Measurements from ENCODE around the gene DCPS. TPM values are rescaled to one million over a fixed set of nuclear protein-coding genes. Genes with fewer than 3 reads are reported as not detected.

The DCPS gene
- total RNA-seq, 1 donor from 2014 or later: 7.2 TPM

- no peak for DNase-seq
- Mint-ChIP-seq H3K27me3 (ENCODE audit: unreplicated experiment) (peaks cover 10% of the 10 kb centered on the region), H3K4me3 (ENCODE audit: unreplicated experiment) (no peak overlapping the region), H3K4me1 (ENCODE audit: low read depth, unreplicated experiment) (peaks cover 11% of the 10 kb centered on the region), H3K27ac (ENCODE audit: unreplicated experiment) (no peak overlapping the region), H3K9me3 (ENCODE audit: unreplicated experiment) (peaks cover 17% of the 10 kb centered on the region), H3K36me3 (ENCODE audit: unreplicated experiment) (no peaks in the 10 kb centered on the region)
- TF ChIP-seq, protein P1, sequence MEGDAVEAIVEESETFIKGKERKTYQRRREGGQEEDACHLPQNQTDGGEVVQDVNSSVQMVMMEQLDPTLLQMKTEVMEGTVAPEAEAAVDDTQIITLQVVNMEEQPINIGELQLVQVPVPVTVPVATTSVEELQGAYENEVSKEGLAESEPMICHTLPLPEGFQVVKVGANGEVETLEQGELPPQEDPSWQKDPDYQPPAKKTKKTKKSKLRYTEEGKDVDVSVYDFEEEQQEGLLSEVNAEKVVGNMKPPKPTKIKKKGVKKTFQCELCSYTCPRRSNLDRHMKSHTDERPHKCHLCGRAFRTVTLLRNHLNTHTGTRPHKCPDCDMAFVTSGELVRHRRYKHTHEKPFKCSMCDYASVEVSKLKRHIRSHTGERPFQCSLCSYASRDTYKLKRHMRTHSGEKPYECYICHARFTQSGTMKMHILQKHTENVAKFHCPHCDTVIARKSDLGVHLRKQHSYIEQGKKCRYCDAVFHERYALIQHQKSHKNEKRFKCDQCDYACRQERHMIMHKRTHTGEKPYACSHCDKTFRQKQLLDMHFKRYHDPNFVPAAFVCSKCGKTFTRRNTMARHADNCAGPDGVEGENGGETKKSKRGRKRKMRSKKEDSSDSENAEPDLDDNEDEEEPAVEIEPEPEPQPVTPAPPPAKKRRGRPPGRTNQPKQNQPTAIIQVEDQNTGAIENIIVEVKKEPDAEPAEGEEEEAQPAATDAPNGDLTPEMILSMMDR (IDR thresholded peaks at IDR 0.05; ENCODE audit: partially characterized antibody, unreplicated experiment): no peak
These were observed 19.0 kb upstream of the DCPS start for GRCh38 chr11:126284829-126285228.

GRCh38 chr11:126288237-126288636, 15.6 kb upstream of the DCPS start:
- Mint-ChIP-seq H3K27ac (ENCODE audit: unreplicated experiment) (no peak overlapping the region), H3K36me3 (ENCODE audit: unreplicated experiment) (no peaks in the 10 kb centered on the region), H3K9me3 (ENCODE audit: unreplicated experiment) (peaks cover 3% of the 10 kb centered on the region), H3K4me1 (ENCODE audit: low read depth, unreplicated experiment) (peaks cover 3% of the 10 kb centered on the region), H3K4me3 (ENCODE audit: unreplicated experiment) (no peak overlapping the region), H3K27me3 (ENCODE audit: unreplicated experiment) (peaks cover 4% of the 10 kb centered on the region)
- TF ChIP-seq, protein P1 (IDR thresholded peaks at IDR 0.05; ENCODE audit: partially characterized antibody, unreplicated experiment): no peak
- no peak for DNase-seq

DNA sequence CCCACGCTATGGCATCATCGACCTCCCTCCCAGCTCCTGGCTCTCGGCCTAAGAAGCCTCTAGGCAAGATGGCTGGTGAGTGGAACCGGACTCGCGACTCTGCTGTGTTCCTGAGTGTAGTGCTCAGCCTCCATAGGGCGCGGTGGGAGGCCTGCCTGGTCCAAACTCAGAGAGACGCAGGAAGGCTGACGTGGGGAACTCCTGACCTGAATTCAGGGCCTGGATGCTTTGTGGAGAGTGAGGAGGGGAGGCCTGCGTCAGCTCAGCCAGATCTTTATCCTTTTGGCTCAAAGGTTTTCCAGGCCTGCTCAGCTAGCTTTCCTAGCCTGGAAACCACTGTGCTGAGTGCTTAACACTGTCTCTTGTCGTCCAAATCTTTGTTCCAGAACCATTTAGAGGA, 13.0 kb upstream of the DCPS start:
- Mint-ChIP-seq H3K36me3 (ENCODE audit: unreplicated experiment) (no peaks in the 10 kb centered on the region), H3K27ac (ENCODE audit: unreplicated experiment) (no peak overlapping the region), H3K9me3 (ENCODE audit: unreplicated experiment) (peaks cover 3% of the 10 kb centered on the region), H3K4me1 (ENCODE audit: low read depth, unreplicated experiment) (no peaks in the 10 kb centered on the region), H3K4me3 (ENCODE audit: unreplicated experiment) (no peak overlapping the region), H3K27me3 (ENCODE audit: unreplicated experiment) (peaks cover 2% of the 10 kb centered on the region)
- no peak for DNase-seq
- TF ChIP-seq, protein P1 (IDR thresholded peaks at IDR 0.05; ENCODE audit: partially characterized antibody, unreplicated experiment): no peak

DNA sequence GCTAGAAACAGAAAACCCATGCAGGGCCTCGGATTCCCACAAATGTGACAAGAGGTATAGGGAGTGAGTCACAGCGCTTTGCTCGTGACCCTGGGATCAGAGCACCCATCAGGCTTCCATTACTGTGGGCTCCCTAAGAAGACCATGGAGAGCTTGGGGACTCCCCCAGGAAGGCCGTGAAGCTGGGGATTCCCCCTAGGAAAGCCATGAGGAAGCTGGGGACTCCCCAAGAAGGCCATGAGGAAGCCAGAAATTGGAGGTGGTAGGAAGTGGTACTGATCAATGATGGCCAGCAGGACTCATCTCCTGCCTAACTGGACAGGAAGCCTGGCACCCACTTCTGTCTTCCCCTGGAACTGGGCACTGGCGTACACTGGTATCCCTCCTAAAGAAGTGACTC, 10.1 kb upstream of the DCPS start:
- Mint-ChIP-seq H3K36me3 (ENCODE audit: unreplicated experiment) (no peaks in the 10 kb centered on the region), H3K9me3 (ENCODE audit: unreplicated experiment) (peaks cover 3% of the 10 kb centered on the region), H3K27ac (ENCODE audit: unreplicated experiment) (no peak overlapping the region), H3K4me3 (ENCODE audit: unreplicated experiment) (no peak overlapping the region), H3K27me3 (ENCODE audit: unreplicated experiment) (peaks cover 2% of the 10 kb centered on the region), H3K4me1 (ENCODE audit: low read depth, unreplicated experiment) (no peaks in the 10 kb centered on the region)
- DNase-seq: no peak
- TF ChIP-seq, protein P1 (IDR thresholded peaks at IDR 0.05; ENCODE audit: partially characterized antibody, unreplicated experiment): no peak

- TF ChIP-seq, protein P1 (IDR thresholded peaks at IDR 0.05; ENCODE audit: partially characterized antibody, unreplicated experiment): no peak
- Mint-ChIP-seq H3K4me1 (ENCODE audit: low read depth, unreplicated experiment) (no peaks in the 10 kb centered on the region), H3K27me3 (ENCODE audit: unreplicated experiment) (peaks cover 2% of the 10 kb centered on the region), H3K27ac (ENCODE audit: unreplicated experiment) (no peak overlapping the region), H3K9me3 (ENCODE audit: unreplicated experiment) (peaks cover 3% of the 10 kb centered on the region), H3K4me3 (ENCODE audit: unreplicated experiment) (no peak overlapping the region), H3K36me3 (ENCODE audit: unreplicated experiment) (no peaks in the 10 kb centered on the region)
- no peak for DNase-seq
These were observed 6.9 kb upstream of the DCPS start for GRCh38 chr11:126297004-126297403.

Data from glutamatergic neuron (in vitro differentiated cells).